ENCODE data around the gene GABBR1.

GABBR1 gene

DNA sequence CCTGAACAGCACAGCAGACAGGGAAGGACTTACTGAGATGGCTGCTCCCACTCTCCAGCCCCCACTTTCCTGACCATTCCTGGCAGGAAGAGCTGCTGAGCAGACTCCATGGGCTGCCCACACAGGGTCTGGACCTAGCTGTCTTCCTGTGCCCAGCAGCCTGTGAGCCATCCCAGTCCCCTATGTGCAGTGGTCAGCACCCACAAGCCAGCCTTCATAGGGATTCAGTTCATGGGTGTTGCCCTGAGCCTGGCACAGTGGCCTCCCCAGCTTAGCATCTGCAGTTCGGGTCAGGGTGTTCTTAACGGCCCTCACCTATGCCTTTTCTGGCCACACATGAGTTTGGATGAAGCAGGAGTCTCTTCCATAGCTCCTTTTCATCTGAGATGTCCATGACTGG is 105.4 kb downstream of the GABBR1 start:
- DNase-seq (ENCODE audit: low read depth in 2 of 2) = no peak

DNA sequence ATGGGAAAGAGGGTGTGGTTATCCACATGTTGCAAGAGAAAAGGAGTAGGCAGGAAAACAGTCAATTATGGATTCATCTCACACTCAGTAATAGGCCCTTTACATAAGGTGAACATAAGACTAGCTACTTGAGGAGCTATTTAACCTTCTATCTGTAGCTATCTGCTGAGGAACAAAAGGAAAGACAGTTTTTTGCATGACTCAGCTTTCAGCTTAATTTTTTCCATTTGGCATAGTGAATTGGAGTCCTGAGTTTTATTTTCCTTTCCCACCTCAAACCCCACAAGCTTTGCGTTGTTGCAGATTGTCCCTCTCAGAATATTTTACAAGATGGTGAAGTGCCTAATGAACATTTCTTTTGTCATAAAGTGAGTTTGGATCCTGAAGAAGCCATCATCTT is 105.9 kb downstream of the GABBR1 start:
- no peak for DNase-seq (ENCODE audit: low read depth in 2 of 2)

DNA sequence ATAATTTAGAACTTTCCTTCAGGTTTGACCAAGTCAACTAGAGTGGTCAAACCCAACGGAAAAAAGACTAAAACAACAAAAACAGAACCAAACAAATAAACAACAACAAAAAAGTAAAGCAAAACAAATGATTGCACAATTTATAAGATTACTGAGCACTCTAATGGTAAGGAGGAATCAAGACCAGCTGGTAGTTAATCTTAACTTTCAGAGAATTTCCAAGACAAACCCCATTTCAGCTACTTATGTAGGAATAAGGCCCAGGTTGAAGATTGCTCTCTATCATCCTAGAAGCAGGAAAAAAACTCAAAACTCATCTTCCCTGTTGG is 107.7 kb downstream of the GABBR1 start:
- no peak for DNase-seq (ENCODE audit: low read depth in 2 of 2)

DNA sequence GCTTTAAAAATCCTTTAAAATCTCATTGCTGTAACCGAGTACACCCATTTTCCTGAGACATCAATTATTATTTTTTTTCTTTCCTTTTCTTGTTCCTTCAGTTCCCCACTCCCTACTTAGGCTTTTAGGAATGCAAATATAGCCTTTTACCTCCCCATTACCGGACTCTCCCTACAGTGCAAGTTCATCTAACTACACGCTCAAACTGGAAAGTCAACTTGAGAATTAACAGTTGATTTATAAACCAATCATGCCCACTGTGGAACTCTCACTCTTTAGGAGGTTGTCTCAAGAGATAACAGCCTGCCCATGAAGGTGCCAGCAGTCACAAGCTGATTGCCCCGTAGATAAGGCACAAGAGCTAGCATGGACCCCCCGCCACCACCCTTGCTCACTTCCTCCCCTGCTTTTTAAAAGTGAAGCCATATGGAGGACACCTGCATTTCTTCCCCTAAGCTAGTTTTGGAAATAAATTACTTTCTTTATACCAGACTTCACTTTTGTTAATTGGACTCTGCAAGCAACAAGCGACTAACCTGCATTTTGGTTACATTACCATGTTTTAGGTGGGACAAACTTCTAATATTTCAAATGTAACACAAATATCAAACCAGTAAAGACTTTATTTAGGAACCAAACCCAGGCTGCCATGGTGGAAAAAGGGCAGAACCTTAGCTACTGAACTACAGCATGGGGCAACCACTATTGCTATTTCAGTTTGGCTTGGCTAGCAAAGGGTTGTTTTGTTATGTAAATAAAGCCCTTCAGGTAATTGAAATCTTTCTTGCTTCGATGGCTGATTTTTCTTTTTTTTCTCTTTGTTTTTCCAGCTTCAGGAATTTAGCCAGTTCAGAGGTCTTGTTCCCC is 108.3 kb downstream of the GABBR1 start:
- no peak for DNase-seq (ENCODE audit: low read depth in 2 of 2)

DNA sequence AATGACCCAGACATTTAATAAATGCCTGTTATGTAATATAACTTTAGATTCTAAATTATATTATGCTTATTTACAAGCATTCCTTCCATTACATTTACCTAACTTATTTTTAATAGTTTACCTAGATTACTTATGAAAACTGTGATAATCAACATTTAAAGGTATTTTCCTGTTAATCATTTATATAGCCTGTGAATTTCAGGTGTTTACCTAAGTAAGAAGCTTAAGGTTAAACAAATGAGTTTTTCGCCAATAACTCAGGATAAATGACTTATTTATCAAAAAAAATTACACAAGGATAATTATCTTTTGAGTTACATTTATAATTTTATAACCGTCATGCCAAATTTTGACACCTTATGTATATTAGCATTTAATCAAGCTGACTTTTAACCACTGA is 108.9 kb downstream of the GABBR1 start:
- no peak for DNase-seq (ENCODE audit: low read depth in 2 of 2)

DNA sequence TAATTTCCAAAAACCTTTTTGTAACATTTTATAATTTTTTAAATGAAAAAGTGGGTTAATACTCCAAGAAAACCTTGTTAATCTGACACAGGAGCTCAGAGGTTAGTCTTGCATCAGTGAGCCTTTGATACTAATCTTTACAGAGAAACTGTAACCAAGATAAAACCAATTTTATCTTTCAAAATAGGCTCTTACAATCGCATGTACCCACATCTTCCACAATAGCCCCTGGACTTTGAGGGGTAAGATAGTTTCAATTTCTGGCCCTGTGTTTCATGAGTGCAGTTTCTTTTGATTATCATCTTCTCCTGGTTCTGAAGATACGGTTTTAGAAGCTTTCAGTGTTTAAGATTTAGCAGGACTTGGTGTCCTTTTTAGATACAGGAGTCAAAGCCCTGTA is 110.8 kb downstream of the GABBR1 start:
- DNase-seq (ENCODE audit: low read depth in 2 of 2) = no peak

DNA sequence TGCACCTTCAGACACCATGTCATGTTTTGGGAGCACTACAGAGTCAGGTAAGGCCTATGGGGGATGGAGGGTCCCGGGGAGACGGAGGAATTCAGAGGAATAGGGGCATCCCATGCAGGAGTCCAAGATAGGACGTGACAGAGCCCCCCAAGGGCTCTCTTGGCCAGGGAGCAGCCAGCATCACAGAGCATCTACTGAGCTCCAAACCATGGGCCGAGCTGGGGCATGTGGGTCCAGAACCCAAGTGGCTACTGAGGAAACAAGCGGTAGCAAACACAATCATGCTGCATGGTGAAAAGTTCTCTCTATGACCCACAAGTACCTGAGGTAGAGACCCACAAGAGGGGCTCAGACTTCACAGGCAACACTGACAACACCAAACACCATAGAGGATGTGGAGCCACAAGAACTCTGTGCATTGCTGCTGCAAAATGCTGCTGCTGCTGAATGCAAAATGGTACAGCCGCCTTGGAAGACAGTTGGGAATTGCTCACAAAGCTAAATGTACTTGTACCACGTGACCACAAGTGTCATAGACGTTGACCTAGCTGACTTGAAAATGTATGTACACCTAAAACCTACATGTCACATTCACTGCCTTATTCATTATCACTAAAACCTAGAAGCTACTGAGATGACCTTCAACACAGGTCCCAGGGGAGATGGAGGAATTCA is 111.8 kb downstream of the GABBR1 start:
- DNase-seq (ENCODE audit: low read depth in 2 of 2) = no peak

DNA sequence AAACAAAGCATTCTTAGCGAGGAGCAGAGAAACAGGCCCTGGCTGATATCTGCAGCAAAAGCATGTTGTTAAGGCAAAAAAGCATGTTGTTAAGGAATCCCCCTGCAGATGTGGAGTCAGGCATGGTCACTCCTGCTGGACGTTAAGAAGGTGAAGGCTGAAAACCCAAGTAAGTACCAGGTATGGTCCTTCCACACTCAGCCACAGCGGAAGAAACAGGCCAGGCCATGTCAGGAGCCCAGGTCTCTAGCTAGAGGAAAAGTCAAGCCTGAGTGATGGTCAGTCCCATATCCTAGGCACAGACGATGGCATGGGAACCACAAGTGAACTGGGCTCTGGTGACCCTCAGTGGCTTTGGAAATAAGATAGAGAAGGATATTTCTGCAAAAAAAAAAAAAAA is 112.8 kb downstream of the GABBR1 start:
- no peak for DNase-seq (ENCODE audit: low read depth in 2 of 2)

DNA sequence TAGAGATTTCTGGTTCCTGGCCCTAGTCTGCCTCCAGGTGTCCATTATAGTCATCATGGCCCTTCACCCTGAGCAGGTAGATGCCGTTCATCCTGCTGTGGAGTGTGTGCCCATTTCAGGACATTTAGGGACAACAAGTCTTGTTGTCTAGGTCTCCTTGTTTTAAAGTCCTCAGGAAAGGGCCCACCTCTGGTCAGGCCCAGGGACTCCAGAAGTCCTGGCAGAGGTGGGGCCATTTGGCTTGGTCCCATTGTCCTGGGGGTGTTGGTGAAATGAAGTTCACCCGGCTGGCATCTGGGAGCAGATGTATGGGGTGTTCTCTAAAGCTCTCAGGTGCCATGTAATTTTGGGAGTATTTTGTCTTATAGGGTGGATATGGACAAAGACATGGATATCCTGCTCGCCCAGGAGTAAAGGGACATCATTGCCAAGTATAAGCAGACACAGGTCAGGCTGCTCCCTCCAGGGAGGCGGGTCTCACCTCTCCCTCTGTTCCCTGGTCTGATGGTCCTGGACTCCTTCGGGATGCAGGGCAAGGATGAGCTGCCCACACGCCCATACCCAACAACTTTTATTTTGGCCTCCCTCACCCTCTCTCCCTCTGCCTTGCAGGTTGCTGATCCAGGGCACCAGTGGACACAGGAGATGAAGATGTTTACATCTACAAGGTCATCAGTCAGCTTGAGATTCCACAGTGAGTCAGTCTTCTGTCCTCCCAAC is 113.5 kb downstream of the GABBR1 start:
- DNase-seq (ENCODE audit: low read depth in 2 of 2) = no peak

DNA sequence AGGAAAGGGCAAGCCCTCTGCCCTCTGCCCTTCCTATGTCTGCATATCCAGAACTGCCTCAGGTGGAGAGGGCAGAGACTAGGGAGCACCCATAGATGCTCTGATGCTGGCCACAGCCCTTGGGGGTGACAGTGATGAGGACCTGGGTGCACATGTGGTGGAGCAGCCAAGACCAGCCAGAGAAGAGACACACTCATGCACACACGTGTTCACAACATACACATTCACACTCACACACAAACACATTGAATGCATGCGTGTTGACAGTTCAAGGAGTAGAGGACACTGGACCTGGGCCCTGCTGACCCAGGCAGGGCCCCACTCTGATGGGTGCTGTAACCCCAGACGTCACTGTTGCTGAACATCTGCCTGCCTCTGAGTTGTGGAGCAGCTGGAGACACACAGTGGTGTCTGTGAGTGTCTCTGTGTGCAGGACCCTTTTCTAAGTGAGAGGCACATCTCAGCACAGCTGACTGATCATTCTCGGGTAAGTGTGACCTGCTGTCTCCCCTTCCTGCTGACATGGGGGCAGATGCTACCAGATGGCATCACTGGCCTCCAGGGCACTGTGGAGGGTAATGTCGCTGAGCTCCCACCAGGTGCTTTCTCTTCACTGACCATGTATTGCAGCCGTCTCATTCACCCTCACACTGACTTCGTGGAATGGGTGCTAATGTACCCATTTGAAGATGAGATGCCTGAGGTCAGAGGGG is 115.1 kb downstream of the GABBR1 start:
- no peak for DNase-seq (ENCODE audit: low read depth in 2 of 2)

DNA sequence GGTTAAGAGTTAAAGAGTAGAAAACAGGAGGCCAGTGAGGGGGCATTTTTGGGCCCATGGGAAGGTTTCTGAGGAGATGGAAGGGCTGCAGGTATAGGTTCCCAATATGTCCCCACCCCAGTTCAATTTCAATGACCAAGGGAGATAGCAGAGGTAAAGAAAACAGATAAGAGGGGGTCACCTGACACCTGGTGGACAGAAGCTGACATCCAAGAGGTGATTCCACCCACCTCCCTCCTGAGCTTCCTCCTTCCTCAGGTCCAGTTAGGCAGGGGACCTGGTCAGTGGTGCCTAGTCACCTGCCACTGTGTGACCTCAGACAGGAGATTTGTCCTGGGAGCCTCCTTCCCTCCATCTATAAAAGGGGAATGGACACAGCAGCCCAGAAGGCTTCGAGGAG is 115.7 kb downstream of the GABBR1 start:
- DNase-seq (ENCODE audit: low read depth in 2 of 2) = no peak

DNA sequence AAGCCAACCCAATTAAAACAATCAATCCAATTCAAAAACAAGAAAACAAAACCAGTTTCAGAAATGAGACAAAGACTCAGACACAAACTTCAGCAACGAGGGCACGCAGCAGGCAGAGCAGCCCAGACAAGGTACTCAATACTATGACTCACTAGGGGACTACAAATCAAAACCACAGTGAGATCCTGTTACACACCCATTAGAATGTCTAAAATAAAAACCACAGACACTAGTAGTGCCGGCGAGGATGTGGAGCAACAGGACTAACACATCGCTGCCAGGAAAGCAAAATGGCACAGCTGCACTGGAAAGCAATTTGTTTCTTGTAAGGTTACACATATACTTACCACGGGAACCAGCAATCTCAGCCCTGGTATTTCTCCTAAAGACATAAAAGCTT is 116.9 kb downstream of the GABBR1 start:
- DNase-seq (ENCODE audit: low read depth in 2 of 2) = no peak

DNA sequence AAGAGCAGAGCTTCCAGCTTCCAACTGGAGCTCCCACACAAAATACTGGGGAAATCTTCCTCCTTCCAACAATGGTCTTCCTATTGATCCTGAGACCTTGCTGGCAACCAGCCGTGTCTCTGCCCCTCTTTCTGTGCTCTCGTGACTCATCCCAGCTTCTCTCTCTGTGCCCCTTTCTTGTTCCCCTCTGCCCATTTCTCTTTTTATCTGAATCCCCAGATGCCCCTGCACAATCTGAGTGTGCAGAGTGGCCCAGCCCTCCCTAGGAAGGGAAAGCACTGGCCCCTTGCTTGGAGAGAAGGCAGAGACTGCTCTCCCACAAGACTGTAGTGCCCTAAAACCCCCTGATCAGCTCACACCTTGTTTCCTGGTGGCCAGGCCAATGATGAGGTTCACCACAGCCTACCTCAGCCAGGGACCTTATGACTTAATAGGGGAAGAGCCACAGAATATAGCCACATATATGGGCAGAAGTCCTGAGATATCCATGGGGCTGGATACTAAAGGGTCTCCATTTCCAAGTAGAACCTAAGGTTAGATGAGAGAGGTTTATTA is 122.2 kb downstream of the GABBR1 start:
- DNase-seq (ENCODE audit: low read depth in 2 of 2) = no peak

DNA sequence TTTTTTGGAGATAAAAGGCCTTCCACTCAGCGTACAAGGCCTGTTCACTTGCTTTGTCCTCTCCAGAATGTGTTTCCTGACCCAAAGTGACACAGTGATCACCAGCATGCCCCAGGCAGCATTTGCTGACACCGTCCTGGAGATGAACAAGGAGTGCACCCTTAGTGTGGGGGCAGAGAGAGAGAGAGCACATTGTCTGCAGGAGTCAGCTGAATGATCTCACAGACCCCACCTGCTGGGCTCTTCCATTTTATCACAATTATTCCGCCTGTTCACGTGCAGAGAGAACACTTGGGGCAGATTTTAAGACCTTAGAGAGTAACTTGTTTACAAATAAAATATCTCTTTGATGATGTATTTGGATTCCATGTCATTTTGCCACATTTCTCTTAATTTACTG is 122.8 kb downstream of the GABBR1 start:
- no peak for DNase-seq (ENCODE audit: low read depth in 2 of 2)

Data from stimulated activated CD8-positive, alpha-beta memory T cell treated with anti-CD3 and anti-CD28 coated beads, Interleukin-15, amount 100 ng/mL, for 4 hours (primary cell).